Cardiac muscle cell (in vitro differentiated cells and primary cell): Measurements from ENCODE around the gene CDKL1. TPM values are rescaled to one million over a fixed set of nuclear protein-coding genes. Genes with fewer than 3 reads are reported as not detected.

Experiments used
- DNase-seq, 2 donors: peaks; one replicate each; pipeline versions ENCODE4 v3.0.0 to v3.0.0-alpha.2; 2010 to 2017; ENCODE audit warnings: low read depth in 1 of 2, low spot score in 1 of 2
- H3K27ac ChIP-seq: fragments of 200-600 bp; sonication (generic); 2 replicates; pipeline ENCODE4 v1.5.1; 2016
- H3K27me3 ChIP-seq: fragments of 200-600 bp; sonication (generic); 2 replicates; pipeline ENCODE4 v1.6.0; 2016; ENCODE audit warnings: control low read depth
- H3K36me3 ChIP-seq: fragments of 200-600 bp; sonication (generic); 2 replicates; pipeline ENCODE4 v1.5.1; 2016; ENCODE audit warnings: control low read depth
- H3K4me1 ChIP-seq: fragments of 200-600 bp; sonication (generic); 2 replicates; pipeline ENCODE4 v1.8.1; 2017; ENCODE audit warnings: low read depth, mild to moderate bottlenecking, mixed run types
- H3K4me3 ChIP-seq: fragments of 200-600 bp; sonication (generic); 2 replicates; pipeline ENCODE4 v1.5.1; 2016; ENCODE audit warnings: mild to moderate bottlenecking
- H3K9me3 ChIP-seq: fragments of 200-600 bp; sonication (generic); 2 replicates; pipeline ENCODE4 v1.5.1; 2017; ENCODE audit warnings: low read depth, mild to moderate bottlenecking, control low read depth
- CTCF ChIP-seq: IDR thresholded peaks from 2 replicates; pipeline ENCODE4 v1.5.1; 2012; ENCODE audit warnings: low read depth, mild to moderate bottlenecking, low read length
- polyA plus RNA-seq: library from polyadenylated mRNA; unstranded; fragments of >200 nt; fragmentation: Nextera tagmentation; extraction: Ambion mirVana; gene quantifications from 2 replicates; pipeline ENCODE4 v1.2.1, GENCODE V29; 2016
- total RNA-seq: library from RNA; depleted of rRNA; stranded (reverse); fragments of >200 nt; gene quantifications from 2 replicates; pipeline ENCODE4 v1.2.3, GENCODE V29; 2016

Gene CDKL1
- total and polyA plus RNA-seq, 2 experiments from 2014 or later = 0.17 to 1.0 TPM

GRCh38 chr14:50312734-50313054 lies 84.0 kb downstream of the CDKL1 start:
- Histone ChIP-seq H3K27me3 (no peaks in the 10 kb centered on the region), H3K27ac (peak overlapping the region; percentile 95), H3K4me3 (peak overlapping the region; percentile 43), H3K4me1 (peaks cover 6% of the 10 kb centered on the region), H3K36me3 (no peaks in the 10 kb centered on the region), H3K9me3 (no peaks in the 10 kb centered on the region)
- DNase-seq = no peak
- TF ChIP-seq CTCF = no peak

DNA sequence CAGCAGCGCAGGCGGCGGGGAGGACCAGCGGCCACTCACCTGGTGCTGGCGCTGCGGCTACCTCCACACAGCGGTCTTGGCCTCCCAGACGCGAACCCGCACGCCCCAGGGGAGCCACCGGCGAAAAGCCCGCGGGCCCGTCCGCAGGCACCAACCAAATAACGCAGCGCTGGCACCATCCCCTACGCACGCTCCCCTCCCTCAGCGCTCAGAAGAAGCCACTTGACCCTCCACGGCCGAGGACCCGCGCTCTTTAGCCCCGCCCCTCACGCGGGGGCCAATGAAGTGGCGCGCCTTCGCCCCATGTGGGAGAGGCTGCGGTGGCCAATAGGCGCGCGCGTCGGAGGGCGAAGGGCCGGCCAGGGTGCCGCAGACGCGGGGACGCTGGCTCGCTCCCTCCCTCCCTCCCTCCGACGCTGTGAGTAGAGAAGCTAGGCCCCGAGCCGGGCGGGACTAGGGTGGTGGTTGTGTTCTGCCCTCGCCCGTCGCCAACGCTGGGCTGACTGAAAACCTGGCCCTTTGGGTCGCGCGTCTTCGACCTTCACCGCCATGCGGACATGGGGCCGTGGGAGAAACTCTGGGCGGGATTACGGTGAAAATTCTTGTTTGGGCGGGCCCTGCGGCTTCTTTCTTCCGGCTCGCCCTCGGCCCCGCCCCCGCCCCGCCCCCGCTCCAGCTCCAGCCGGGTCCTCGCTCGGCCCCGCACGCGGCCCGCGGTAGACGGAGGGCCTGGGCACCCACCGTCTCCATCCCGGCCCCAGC lies 84.5 kb downstream of the CDKL1 start, which contains the start of the genes DMAC2L and L2HGDH:
TSS of gene DMAC2L (plus strand) at position 353 of the 762 bp plus-strand sequence. CDS start 9,164 bp downstream, outside the sequence.
TSS of gene L2HGDH (minus strand) at position 258 of the 762 bp plus-strand sequence. CDS start at position 179, 79 bp downstream.
- DNase-seq = peak; percentile 95 to 98
- H3K9me3 ChIP-seq = no peaks in the 10 kb centered on the region
- H3K27ac ChIP-seq = peak within 1 kb of the TSS; percentile 95
- no peak for TF ChIP-seq CTCF
- H3K27me3 ChIP-seq = no peaks in the 10 kb centered on the region
- no peaks in the 10 kb centered on the region for H3K36me3 ChIP-seq
- peaks cover 6% of the 10 kb centered on the region for H3K4me1 ChIP-seq
- peak within 1 kb of the TSS; percentile 43 for H3K4me3 ChIP-seq

GRCh38 chr14:50311337-50311971 lies 85.2 kb downstream of the CDKL1 start:
- Histone ChIP-seq H3K4me3 (peak overlapping the region; percentile 43), H3K4me1 (peaks cover 6% of the 10 kb centered on the region), H3K27me3 (no peaks in the 10 kb centered on the region), H3K36me3 (no peaks in the 10 kb centered on the region), H3K27ac (peak overlapping the region; percentile 52), H3K9me3 (no peaks in the 10 kb centered on the region)
- peak; percentile 43 for TF ChIP-seq CTCF
- DNase-seq = no peak

DNA sequence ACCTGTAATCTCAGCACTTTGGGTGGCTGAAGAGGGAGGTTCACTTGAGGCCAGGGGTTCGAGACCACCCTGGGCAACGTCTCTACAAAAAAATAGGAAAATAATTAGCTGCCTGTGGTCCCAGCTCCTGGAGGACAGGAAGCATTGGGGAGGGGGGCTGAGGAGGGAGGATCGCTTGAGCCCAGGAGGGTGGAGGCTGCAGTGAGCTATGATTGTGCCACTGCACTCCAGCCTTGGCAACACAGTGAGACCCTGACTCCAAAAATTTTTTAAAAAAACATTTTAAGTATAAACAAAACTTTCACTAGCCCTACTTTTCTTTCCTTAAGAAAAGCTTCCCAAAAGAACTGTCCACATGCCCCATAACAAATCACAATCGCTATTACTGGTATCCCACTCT lies 86.2 kb downstream of the CDKL1 start:
- Histone ChIP-seq H3K27me3 (no peaks in the 10 kb centered on the region), H3K4me3 (no peak overlapping the region), H3K27ac (no peak overlapping the region), H3K4me1 (peaks cover 6% of the 10 kb centered on the region), H3K9me3 (no peaks in the 10 kb centered on the region), H3K36me3 (no peaks in the 10 kb centered on the region)
- no peak for TF ChIP-seq CTCF
- DNase-seq = no peak

DNA sequence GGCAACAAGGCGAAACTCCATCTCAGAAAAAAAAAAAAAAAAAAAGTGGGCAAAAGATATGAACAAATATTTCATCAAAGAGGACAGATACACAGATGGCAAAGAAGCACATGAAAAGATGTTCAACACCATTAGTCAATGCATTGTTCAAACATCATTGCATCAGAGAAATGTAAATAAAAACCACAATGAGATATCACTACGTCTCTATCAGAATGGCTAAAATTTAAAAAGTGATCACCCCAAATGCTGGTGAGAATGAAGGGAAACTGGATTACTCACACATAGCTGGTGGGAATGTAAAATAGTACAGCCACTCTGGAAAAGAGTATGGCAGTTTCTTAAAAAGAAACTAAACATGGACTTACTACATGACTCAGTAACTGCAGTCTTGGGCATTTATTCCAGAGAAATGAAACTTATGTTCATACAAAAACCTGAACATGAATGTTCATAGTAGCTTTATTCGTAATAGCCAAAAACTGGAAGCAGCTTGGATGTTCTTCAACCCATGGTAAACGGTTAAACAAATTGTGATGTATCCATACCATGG lies 88.2 kb downstream of the CDKL1 start:
- H3K4me1 ChIP-seq = peaks cover 6% of the 10 kb centered on the region
- H3K4me3 ChIP-seq = no peak overlapping the region
- no peaks in the 10 kb centered on the region for H3K27me3 ChIP-seq
- no peak for TF ChIP-seq CTCF
- no peak overlapping the region for H3K27ac ChIP-seq
- DNase-seq = no peak
- no peaks in the 10 kb centered on the region for H3K36me3 ChIP-seq
- H3K9me3 ChIP-seq = no peaks in the 10 kb centered on the region
